Endodermal cell (in vitro differentiated cells): ENCODE results near the gene SPNS3. TPM values are rescaled to one million over a fixed set of nuclear protein-coding genes. Genes with fewer than 3 reads are reported as not detected.

Experiments
- DNase-seq: peaks from one replicate; pipeline ENCODE4 v3.0.0-alpha.2; 2017
- H3K27ac ChIP-seq: 2 replicates; pipeline ENCODE4 v1.5.1; 2013; ENCODE audit warnings: mild to moderate bottlenecking, low read depth, low read length, moderate library complexity
- H3K27me3 ChIP-seq: 2 replicates; pipeline ENCODE4 v1.6.1; 2013; ENCODE audit warnings: mild to moderate bottlenecking, low read length, moderate library complexity; ENCODE audit not compliant: insufficient read depth, control insufficient read depth, poor library complexity, severe bottlenecking
- H3K36me3 ChIP-seq: 2 replicates; pipeline ENCODE4 v1.7.0; 2013; ENCODE audit warnings: mild to moderate bottlenecking, low read length, moderate library complexity; ENCODE audit not compliant: control insufficient read depth, insufficient read depth
- H3K4me1 ChIP-seq: one replicate; pipeline ENCODE4 v1.7.0; 2013; ENCODE audit warnings: low read length; ENCODE audit not compliant: control insufficient read depth, insufficient read depth
- H3K4me3 ChIP-seq: 2 replicates; pipeline ENCODE4 v1.5.1; 2013; ENCODE audit warnings: mild to moderate bottlenecking, low read length, moderate library complexity
- H3K9ac ChIP-seq: 2 replicates; pipeline ENCODE4 v1.6.1; 2013; ENCODE audit warnings: mild to moderate bottlenecking, low read length, moderate library complexity; ENCODE audit not compliant: poor library complexity, severe bottlenecking; ENCODE audit errors: extremely low read depth
- H3K9me3 ChIP-seq: 2 replicates; pipeline ENCODE4 v1.6.1; 2013; ENCODE audit warnings: mild to moderate bottlenecking, low read length, moderate library complexity; ENCODE audit not compliant: control insufficient read depth
- H3K27ac Mint-ChIP-seq: 2 replicates; pipeline ENCODE4 v1.8.0; 2020; ENCODE audit warnings: mixed read lengths
- H3K27me3 Mint-ChIP-seq: 2 replicates; pipeline ENCODE4 v1.8.0; 2021; ENCODE audit warnings: mild to moderate bottlenecking, mixed read lengths; ENCODE audit not compliant: insufficient read depth
- H3K36me3 Mint-ChIP-seq: 2 replicates; pipeline ENCODE4 v1.8.0; 2020; ENCODE audit warnings: low read depth, mixed read lengths
- H3K4me1 Mint-ChIP-seq: 2 replicates; pipeline ENCODE4 v1.8.0; 2020; ENCODE audit warnings: mixed read lengths
- H3K4me3 Mint-ChIP-seq: 2 replicates; pipeline ENCODE4 v1.8.0; 2020; ENCODE audit warnings: mild to moderate bottlenecking, moderate library complexity, mixed read lengths
- H3K9me3 Mint-ChIP-seq: 2 replicates; pipeline ENCODE4 v1.8.0; 2020; ENCODE audit warnings: mild to moderate bottlenecking, mixed read lengths
- CTCF ChIP-seq: fragments of 200-600 bp; sonication (generic); conservative IDR thresholded peaks from 2 replicates; pipeline ENCODE4 v1.5.0; 2021; ENCODE audit warnings: antibody characterized with exemption, mild to moderate bottlenecking
- WGBS, 2 experiments: methylation state at CpG; one replicate each; pipeline versions ENCODE4 v1.1.5 to v1.1.7; 2013; ENCODE audit warnings: missing lambda C conversion rate in 2 of 2, mixed read lengths in 1 of 2; ENCODE audit not compliant: insufficient coverage in 1 of 2, insufficient read length in 1 of 2; 5-methylcytosine and 5-hydroxymethylcytosine counted together
- total RNA-seq, 2 donors: library from RNA; stranded (reverse); fragmentation: NEBNext Ultra II Directional in 1 of 2; extraction: Animal tissue kit (Norgen Biotek cat#: 25700) in 1 of 2; gene quantifications; 2 replicates in 1 of 2; 3 replicates in 1 of 2; pipeline ENCODE4 v1.2.1, GENCODE V29; 2021

Gene SPNS3
- total RNA-seq, 2 donors from 2014 or later, result not detected

- no peak overlapping the region for H3K9ac ChIP-seq
- no peaks in the 10 kb centered on the region for H3K27me3 ChIP-seq
- DNase-seq, result no peak
- no peaks in the 10 kb centered on the region for H3K9me3 ChIP-seq
- no peaks in the 10 kb centered on the region for H3K27me3 Mint-ChIP-seq
- no peak overlapping the region for H3K4me3 Mint-ChIP-seq
- WGBS, 2 experiments, result 93 to 97% methylated on average over 11 to 15 of the region's 15 CpGs
- H3K4me1 ChIP-seq, result no peaks in the 10 kb centered on the region
- TF ChIP-seq CTCF, result no peak
- H3K36me3 Mint-ChIP-seq, result no peaks in the 10 kb centered on the region
- no peaks in the 10 kb centered on the region for H3K9me3 Mint-ChIP-seq
- no peak overlapping the region for H3K4me3 ChIP-seq
- no peak overlapping the region for H3K27ac Mint-ChIP-seq
- H3K36me3 ChIP-seq, result no peaks in the 10 kb centered on the region
- no peaks in the 10 kb centered on the region for H3K4me1 Mint-ChIP-seq
- H3K27ac ChIP-seq, result no peak overlapping the region
Measured at GRCh38 chr17:4488989-4489595, 55.4 kb downstream of the SPNS3 start.

GRCh38 chr17:4490109-4490591, 56.4 kb downstream of the SPNS3 start:
- Histone ChIP-seq H3K4me3 (no peak overlapping the region), H3K9ac (no peak overlapping the region), H3K36me3 (no peaks in the 10 kb centered on the region), H3K27me3 (no peaks in the 10 kb centered on the region), H3K9me3 (no peaks in the 10 kb centered on the region), H3K4me1 (no peaks in the 10 kb centered on the region), H3K27ac (no peak overlapping the region)
- no peak for TF ChIP-seq CTCF
- H3K27ac Mint-ChIP-seq, result no peak overlapping the region
- DNase-seq, result no peak
- no peaks in the 10 kb centered on the region for H3K36me3 Mint-ChIP-seq
- WGBS, 2 experiments, result 90 to 93% methylated on average over 3 to 9 of the region's 9 CpGs
- no peaks in the 10 kb centered on the region for H3K27me3 Mint-ChIP-seq
- H3K4me1 Mint-ChIP-seq, result no peaks in the 10 kb centered on the region
- no peak overlapping the region for H3K4me3 Mint-ChIP-seq
- no peaks in the 10 kb centered on the region for H3K9me3 Mint-ChIP-seq

GRCh38 chr17:4490637-4491061, 56.9 kb downstream of the SPNS3 start:
- no peaks in the 10 kb centered on the region for H3K9me3 ChIP-seq
- no peak for DNase-seq
- H3K36me3 ChIP-seq, result no peaks in the 10 kb centered on the region
- H3K27me3 Mint-ChIP-seq, result no peaks in the 10 kb centered on the region
- no peaks in the 10 kb centered on the region for H3K36me3 Mint-ChIP-seq
- H3K4me3 Mint-ChIP-seq, result no peak overlapping the region
- H3K27me3 ChIP-seq, result no peaks in the 10 kb centered on the region
- no peaks in the 10 kb centered on the region for H3K4me1 Mint-ChIP-seq
- H3K9me3 Mint-ChIP-seq, result no peaks in the 10 kb centered on the region
- TF ChIP-seq CTCF, result no peak
- no peak overlapping the region for H3K4me3 ChIP-seq
- no peak overlapping the region for H3K27ac Mint-ChIP-seq
- H3K9ac ChIP-seq, result no peak overlapping the region
- H3K4me1 ChIP-seq, result no peaks in the 10 kb centered on the region
- no peak overlapping the region for H3K27ac ChIP-seq
- 73 to 85% methylated on average over 5 to 7 of the region's 7 CpGs for WGBS, 2 experiments
